HL-60/S4 treated with retinoic acid at 250 ng/mL for 4 days and 3 days (cell line): Measurements from ENCODE around the gene CPAMD8.
"Not testable (repeated sequence)": the region's sequence is repeated elsewhere in the genome, so short reads cannot be mapped to it uniquely, and the experiment has no call there.

Experiments
- in situ Hi-C: fragments of 300-500 bp; cut with MboI; formaldehyde crosslinking; loops from 2 replicates; pipeline ENCODE4 v1.7.0; 2022; ENCODE audit warnings: low sequenced_read_pairs

Gene CPAMD8

DNA sequence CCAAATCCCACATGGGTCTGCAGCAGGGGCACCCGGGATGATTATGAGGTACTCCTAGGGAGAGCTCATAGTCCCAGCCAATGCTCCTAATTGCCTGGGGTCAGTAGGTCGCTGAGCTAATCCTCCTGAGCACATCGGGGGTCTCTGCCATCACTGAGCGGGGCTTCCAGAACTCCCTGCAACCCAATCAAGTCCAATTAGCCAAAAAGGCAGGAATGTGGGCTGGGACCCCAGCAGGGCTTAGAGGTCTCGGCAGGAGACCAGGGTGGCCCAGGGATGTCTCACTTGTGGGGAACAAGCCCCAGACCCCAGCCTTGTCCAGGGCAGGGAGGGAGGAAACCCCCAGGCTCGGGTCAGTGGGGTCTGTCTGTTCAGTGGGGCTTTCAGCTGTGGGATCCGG is 17.1 kb upstream of the CPAMD8 start:
- in situ Hi-C loops = no loop called here

DNA sequence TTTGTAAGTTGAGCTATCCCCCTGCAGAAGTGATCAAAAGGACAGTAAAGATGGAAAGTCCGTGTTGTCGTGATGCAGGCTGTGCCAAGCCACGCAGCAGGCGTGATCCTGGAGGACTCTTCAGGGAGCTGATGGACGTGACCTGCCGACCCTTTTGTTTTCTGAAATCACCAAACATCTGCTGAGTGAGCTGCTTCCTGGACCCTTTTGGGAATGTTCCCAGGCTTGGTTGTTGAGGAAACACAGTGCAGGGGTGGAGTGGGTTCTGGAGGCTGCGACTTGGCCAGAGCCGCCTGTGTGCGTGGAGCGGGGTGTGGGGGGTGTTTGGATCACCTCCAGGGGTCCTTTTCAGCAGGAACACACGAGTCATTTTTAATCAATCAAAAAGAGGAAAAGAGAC is 15.4 kb upstream of the CPAMD8 start:
- in situ Hi-C loops = no loop called here

DNA sequence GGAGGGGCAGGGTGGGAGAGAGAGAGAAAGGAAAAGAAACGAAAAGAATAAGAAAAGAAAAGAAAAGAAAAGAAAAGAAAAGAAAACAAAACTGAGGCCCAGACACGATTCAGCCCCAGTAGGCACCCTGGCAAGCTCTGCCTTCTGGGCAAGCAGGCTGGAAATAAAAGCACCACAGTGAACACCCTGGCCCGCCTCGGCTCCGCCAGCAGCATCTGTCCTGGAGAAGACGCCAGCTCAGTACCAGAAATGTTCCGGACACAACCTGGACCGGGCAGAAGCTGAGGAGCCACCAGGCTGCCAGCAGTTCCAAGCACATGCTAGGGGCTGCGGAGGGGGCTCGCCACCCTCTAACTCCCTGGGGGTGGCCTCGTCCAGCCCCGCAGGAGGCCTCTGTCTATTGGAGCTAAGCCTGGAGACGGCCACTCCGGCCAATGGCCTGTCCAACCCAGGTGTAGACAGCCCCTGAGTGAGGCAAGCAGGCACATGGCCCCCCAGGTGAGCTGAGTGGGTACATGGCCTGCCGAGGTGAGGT is 11.4 kb upstream of the CPAMD8 start:
- in situ Hi-C loops = no loop called here

- in situ Hi-C loops = no loop called here
These were observed 10.6 kb upstream of the CPAMD8 start for GRCh38 chr19:17037184-17037583.

GRCh38 chr19:17036640-17037039 is 10.0 kb upstream of the CPAMD8 start:
- in situ Hi-C loops = no loop called here

GRCh38 chr19:17035842-17036424 is 9.3 kb upstream of the CPAMD8 start:
- in situ Hi-C loops = no loop called here

GRCh38 chr19:17031741-17032140 is 5.1 kb upstream of the CPAMD8 start:
- in situ Hi-C loops = no loop called here

- in situ Hi-C loops = no loop called here
These were observed 945 bp upstream of the CPAMD8 start for GRCh38 chr19:17027535-17027975.

DNA sequence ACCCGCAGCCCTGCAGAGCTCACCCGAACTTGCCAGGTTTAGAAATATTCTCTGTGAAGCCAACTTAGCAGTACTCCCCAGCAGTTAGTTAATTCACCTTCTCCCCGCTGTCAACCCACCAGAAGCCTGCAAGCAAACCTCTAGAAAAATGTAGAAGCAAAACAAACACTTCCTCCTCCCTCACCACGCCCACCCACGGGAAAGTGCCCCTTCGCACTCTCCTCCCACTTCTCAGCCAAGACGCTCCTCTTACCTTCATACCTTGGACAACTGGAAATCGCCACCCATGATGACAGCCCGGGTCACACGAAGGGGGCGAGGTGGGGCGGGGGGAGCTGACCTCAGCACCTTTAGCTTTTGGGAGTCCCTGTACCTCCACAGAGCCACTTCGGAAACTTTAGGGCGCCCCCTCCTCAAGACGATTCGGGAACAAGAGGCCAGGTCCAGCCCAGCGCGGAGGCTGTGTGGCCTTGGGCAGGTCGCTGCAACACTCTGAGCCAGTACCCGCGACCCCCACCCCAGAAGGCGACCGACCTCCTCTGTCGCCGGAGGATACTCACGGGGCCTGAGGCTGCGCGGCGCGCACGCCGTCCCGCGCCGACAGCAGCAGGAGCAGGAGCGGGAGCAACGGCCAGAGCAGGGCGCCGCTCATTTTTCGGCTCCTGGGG is 485 bp downstream of the CPAMD8 start:
- in situ Hi-C loops = no loop called here

DNA sequence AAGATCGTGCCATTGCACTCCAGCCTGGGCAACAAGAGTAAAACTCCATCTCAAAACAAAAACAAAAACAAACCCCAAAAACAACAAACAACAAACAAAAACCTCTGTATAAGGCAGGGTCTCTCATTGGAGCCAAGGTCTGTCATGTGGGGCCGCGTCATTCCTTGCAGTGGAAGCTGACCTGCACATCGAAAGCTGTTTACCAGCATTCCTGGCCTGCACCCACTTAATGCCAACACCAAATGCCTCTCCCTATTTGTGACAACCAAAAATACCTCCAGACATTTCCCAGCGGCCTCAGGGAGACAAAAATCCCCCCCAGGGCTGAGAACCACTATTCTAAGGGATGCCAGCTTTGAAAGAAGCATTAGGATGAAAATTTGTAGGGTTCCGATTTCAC is 1.2 kb downstream of the CPAMD8 start:
- in situ Hi-C loops = no loop called here

DNA sequence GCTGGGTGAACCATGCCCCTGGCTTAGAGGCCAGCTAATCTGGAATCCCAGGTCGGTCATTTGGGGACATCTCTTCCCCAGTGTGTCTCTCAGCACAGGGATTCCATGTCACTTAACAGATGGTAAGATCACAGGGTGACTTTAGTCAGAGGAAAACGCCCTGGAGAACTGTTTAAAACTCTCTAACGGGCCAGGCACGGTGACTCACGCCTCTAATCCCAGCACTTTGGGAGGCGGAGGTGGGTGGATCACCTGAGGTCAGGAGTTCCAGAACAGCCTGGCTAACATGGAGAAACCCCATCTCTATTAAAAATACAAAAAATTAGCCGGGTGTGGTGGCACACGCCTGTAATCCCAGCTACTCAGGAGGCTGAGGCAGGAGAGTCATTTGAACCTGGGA is 1.7 kb downstream of the CPAMD8 start:
- in situ Hi-C loops = not testable (repeated sequence)

DNA sequence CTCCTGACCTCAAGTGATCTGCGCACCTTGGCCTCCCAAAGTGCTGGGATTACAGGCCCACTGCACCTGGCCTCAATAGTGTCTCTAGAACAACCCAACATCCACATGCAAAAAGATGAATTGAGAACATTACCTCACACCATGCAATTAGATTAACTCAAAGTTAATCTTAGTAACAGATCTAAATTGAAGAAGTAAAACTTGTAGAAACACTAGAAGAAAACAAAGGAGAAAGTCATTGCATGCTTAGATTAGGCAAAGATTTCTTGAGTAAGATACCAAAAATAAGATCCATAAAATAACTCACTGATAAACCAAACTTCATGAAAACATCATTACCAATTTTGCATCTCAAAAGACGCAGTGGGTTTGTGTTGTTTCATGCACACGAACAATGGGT is 2.8 kb downstream of the CPAMD8 start:
- in situ Hi-C loops = no loop called here

DNA sequence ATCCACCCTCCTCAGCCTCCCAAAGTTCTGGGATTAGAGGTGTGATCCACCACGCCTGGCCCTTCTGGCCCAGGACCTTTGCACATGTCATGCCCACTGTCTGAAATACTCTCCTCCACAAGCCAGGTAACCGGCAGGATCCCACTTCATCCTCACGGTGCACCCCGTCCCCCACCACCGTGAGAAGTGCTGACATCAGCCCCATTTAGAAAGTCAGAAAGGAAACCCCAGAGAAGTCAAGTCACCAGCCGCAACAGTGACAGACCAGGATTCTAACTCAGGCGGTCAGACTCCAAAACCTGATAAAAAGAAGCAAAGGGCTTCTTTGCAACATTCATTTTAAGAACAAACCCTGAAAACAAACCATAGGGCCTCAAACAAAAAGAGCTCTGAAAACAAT is 3.9 kb downstream of the CPAMD8 start:
- in situ Hi-C loops = no loop called here

DNA sequence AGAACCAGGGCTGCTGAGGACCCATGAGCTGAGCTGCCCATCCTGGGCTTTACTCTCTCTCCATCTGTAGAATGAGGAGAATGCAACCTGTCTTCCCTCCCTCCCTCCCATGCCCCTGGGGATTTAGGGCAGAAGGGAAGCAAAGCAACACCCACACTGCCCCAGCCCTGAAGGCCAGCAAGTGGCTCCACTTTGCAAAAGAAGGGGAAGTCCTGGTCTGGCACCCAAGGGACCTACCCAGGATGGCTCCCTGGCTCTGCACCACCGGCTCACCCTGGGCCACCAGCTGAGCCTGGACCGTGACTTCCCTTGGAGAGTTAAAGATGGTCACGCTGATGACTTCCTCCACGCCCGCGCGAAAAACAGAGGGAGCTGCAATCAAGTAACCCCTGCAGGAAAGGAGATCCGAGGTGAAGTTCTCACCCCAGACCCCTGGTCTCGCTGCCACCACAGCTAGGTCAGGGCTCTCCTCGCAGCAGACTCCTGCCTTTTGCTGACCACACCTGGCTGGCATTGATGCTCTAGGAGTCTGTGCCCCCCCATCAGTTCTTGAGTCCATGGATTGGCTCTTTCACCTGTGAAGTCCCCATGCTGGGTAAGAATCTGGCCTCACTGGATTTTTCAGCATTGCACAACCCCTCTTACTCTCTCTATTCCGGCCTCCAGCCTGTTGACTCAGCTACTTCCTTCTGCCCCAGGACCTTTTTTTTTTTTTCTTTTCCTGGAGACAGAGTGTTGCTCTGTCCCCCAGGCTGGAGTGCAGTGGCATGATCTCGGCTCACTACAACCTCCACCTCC is 4.6 kb downstream of the CPAMD8 start:
- in situ Hi-C loops = no loop called here

DNA sequence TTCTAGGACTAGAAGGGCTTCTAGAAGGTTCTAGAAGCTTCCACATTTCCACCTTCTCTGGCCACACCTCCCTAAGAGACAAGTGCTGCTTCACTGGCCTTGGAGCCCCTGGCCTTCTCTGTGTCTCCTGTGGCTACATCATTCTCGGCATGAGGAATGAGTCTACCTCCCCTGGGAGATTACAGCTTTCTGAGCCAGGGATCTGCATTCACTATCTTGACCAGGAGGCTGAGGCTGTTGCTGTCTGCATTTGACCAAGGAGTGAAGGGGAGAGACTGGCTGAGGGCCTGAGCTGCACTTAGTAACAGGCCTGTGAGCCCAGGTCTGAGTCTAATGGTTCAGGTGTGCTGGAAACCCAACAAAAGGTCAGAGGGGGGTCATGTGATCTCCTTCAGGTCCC is 5.3 kb downstream of the CPAMD8 start:
- in situ Hi-C loops = no loop called here

DNA sequence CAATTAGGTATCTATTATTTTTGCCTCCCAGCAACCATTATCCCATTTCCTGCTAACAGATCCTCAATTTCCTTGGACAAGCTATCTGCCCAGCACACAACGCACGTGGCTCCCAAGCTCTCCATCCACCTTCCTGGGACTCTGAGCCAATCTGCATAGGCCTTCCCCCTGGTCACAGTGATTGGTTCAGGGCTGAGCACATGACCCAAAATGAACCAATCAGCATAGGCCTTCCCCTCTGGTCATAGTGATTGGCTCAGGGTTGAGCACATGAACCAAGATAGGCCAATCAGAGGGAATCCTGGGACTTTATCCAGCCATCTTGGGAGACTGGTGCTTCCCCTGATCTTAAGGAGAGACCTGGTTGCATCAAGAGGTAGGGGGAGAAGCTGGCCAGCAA is 5.8 kb downstream of the CPAMD8 start:
- in situ Hi-C loops = no loop called here

DNA sequence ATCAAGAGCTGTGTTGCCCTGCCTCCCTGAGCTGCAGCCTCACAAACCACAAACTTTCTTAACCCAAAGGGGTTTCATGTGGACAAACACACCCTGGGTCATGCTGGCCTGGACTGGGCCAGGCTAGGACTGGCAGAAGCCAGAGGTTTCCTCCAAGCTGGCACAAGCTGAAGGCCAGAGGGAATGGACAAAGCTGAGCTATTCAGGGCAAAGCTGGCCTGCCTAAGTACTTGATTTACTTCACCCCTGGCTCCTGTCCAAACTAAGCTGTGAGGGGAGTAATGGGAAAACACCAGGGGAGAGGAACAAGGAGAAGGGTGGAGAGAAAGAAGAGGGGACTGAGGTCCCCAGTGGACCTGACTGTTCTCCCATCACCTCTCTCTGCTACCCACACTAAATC is 6.2 kb downstream of the CPAMD8 start:
- in situ Hi-C loops = no loop called here

- in situ Hi-C loops = not testable (repeated sequence)
These were observed 12.3 kb downstream of the CPAMD8 start for GRCh38 chr19:17014212-17014861.

DNA sequence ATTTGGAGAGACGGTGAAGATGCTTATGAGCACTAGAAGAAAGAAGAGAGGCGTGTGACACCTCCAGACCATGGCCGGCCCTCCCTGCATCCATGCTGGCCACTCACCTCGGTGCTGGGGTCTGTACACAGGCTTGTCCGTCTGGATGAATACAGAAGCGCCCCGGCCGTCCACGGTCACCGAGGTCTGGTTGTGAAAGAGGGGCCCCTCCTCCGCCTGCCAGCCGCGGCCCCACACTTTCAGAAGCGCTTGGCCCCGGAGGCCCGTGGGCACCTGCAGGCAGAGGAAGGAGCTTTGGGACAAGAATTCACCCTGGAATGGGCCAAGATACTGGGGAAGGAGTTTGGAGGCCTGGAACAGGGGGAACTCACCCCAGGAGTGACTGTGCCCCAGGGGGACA is 15.1 kb downstream of the CPAMD8 start:
- in situ Hi-C loops = no loop called here

GRCh38 chr19:17006579-17006978 is 20.0 kb downstream of the CPAMD8 start:
- in situ Hi-C loops = no loop called here

DNA sequence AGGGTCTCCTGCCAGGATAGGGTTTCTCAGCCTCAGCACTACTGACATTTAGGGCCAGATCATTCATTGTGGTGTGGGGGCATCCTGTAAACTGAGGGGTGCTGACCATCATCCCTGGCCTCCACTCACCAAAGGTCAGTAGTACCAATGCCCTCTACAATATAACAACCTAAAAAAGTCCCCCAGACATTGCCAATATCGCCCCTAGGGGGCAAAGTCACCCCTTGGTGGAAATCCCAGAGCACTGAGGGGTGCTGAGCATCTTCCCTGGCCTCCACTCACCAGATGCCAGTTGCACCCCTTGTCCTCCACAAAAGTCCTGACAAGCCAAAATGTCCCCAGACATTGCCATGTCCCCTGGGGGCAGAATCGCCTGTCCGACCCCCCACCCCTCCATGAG is 21.6 kb downstream of the CPAMD8 start:
- in situ Hi-C loops = no loop called here
